ENCODE results near the gene ACOX2. TPM values are rescaled to one million over a fixed set of nuclear protein-coding genes. Genes with fewer than 3 reads are reported as not detected.

Gene ACOX2
- total RNA-seq, 1 experiment from 2014 or later = 14.4 TPM

GRCh38 chr3:58463181-58463941, 73.6 kb downstream of the ACOX2 start:
- peaks cover 6% of the 10 kb centered on the region for H3K36me3 Mint-ChIP-seq (ENCODE audit: insufficient read depth, unreplicated experiment)
- ChIA-PET POLR2A (interaction anchor here (0.7 to 2.4 kb wide), 9 partner anchors 9 to 129 kb away, joined by 3 to 9 read pairs (median 5); partner anchors contain the start of genes KCTD6 and PDHB), CTCF (interaction anchor here (0.6 to 2.5 kb wide), 25 partner anchors 10 to 1367 kb away, joined by 3 to 31 read pairs (median 4); partner anchors contain the start of gene KCTD6)
- peak overlapping the region; percentile 71 for H3K27ac Mint-ChIP-seq (ENCODE audit: low read depth, unreplicated experiment)
- intact Hi-C loops (cut with micrococcal nuclease) = loop anchor here (1.0 kb wide), 3 partner anchors 29 to 69 kb away; partner anchors contain the start of gene KCTD6
- H3K9me3 Mint-ChIP-seq (ENCODE audit: unreplicated experiment) = no peaks in the 10 kb centered on the region
- no TSS peak for BruUV-seq (replicated peaks)
- TF ChIP-seq CTCF (IDR thresholded peaks at IDR 0.05; ENCODE audit: unreplicated experiment) = peak; percentile 89
- H3K27me3 Mint-ChIP-seq (ENCODE audit: insufficient read depth, unreplicated experiment) = no peaks in the 10 kb centered on the region
- no peak overlapping the region for H3K4me3 Mint-ChIP-seq (ENCODE audit: unreplicated experiment)
- peak; percentile 95 for DNase-seq (ENCODE audit: unreplicated experiment)
- H3K4me1 Mint-ChIP-seq (ENCODE audit: insufficient read depth, unreplicated experiment) = peaks cover 20% of the 10 kb centered on the region

GRCh38 chr3:58462829-58463180, 74.2 kb downstream of the ACOX2 start:
- ChIA-PET CTCF (interaction anchor here (1.1 kb wide), 1 partner anchor 8 kb away, joined by 4 read pairs; no protein-coding TSS in a partner anchor), POLR2A (no interaction called here)
- Mint-ChIP-seq H3K27ac (ENCODE audit: low read depth, unreplicated experiment) (peak overlapping the region; percentile 71), H3K36me3 (ENCODE audit: insufficient read depth, unreplicated experiment) (peaks cover 6% of the 10 kb centered on the region), H3K27me3 (ENCODE audit: insufficient read depth, unreplicated experiment) (no peaks in the 10 kb centered on the region), H3K4me1 (ENCODE audit: insufficient read depth, unreplicated experiment) (peaks cover 20% of the 10 kb centered on the region), H3K4me3 (ENCODE audit: unreplicated experiment) (no peak overlapping the region), H3K9me3 (ENCODE audit: unreplicated experiment) (no peaks in the 10 kb centered on the region)
- DNase-seq (ENCODE audit: unreplicated experiment) = no peak
- intact Hi-C loops (cut with micrococcal nuclease) = loop anchor here (1.0 kb wide), 3 partner anchors 29 to 69 kb away; partner anchors contain the start of gene KCTD6
- no TSS peak for BruUV-seq (replicated peaks)
- TF ChIP-seq CTCF (IDR thresholded peaks at IDR 0.05; ENCODE audit: unreplicated experiment) = no peak

GRCh38 chr3:58459160-58459559, 77.8 kb downstream of the ACOX2 start:
- ChIA-PET POLR2A (interaction anchor here (1.2 kb wide), 1 partner anchor 25 kb away, joined by 6 read pairs; the partner anchor contains the start of gene PDHB), CTCF (interaction anchor here (0.6 to 1.9 kb wide), 5 partner anchors 9 to 171 kb away, joined by 3 to 8 read pairs (median 3); no protein-coding TSS in a partner anchor)
- peaks cover 6% of the 10 kb centered on the region for H3K9me3 Mint-ChIP-seq (ENCODE audit: unreplicated experiment)
- intact Hi-C loops (cut with micrococcal nuclease) = no loop called here
- no peaks in the 10 kb centered on the region for H3K27me3 Mint-ChIP-seq (ENCODE audit: insufficient read depth, unreplicated experiment)
- no peak for TF ChIP-seq CTCF (IDR thresholded peaks at IDR 0.05; ENCODE audit: unreplicated experiment)
- peaks cover 20% of the 10 kb centered on the region for H3K4me1 Mint-ChIP-seq (ENCODE audit: insufficient read depth, unreplicated experiment)
- DNase-seq (ENCODE audit: unreplicated experiment) = peak; percentile 6
- BruUV-seq (replicated peaks) = no TSS peak
- H3K4me3 Mint-ChIP-seq (ENCODE audit: unreplicated experiment) = no peak overlapping the region
- H3K27ac Mint-ChIP-seq (ENCODE audit: low read depth, unreplicated experiment) = no peak overlapping the region
- H3K36me3 Mint-ChIP-seq (ENCODE audit: insufficient read depth, unreplicated experiment) = peaks cover 12% of the 10 kb centered on the region

Other genes with a start within 250 kb of the ACOX2 start
- gene RPP14, start 230.9 kb downstream of the ACOX2 start, total RNA-seq (2022) = 19.0 and 20.0 TPM in 2 replicates
- gene HTD2, start 230.7 kb downstream of the ACOX2 start, total RNA-seq (2022) = 10.1 and 11.5 TPM in 2 replicates
- gene PXK, start 204.3 kb downstream of the ACOX2 start, total RNA-seq (2022) = 55.1 and 62.2 TPM in 2 replicates
- 52.2 and 62.2 TPM in 2 replicates for gene PDHB, start 103.4 kb downstream of the ACOX2 start, total RNA-seq (2022)
- gene KCTD6, start 45.1 kb downstream of the ACOX2 start, total RNA-seq (2022) = 9.9 and 10.6 TPM in 2 replicates
- gene FAM107A, start 40.2 kb upstream of the ACOX2 start, total RNA-seq (2022) = not detected in 2 replicates
- gene FAM3D, start 129.6 kb upstream of the ACOX2 start, total RNA-seq (2022) = not detected in 2 replicates

All from MCF 10A (cell line).